HG03442 (cell line): ENCODE data around the gene MED20.
"Not testable (repeated sequence)": the region's sequence is repeated elsewhere in the genome, so short reads cannot be mapped to it uniquely, and the experiment has no call there.

Source experiments
- ATAC-seq: cut with Tn5 transposase; IDR thresholded peaks from one replicate; pipeline ENCODE4 v1.9.1; 2021; ENCODE audit warnings: mild to moderate bottlenecking, moderate library complexity; ENCODE audit not compliant: unreplicated experiment

The MED20 gene

DNA sequence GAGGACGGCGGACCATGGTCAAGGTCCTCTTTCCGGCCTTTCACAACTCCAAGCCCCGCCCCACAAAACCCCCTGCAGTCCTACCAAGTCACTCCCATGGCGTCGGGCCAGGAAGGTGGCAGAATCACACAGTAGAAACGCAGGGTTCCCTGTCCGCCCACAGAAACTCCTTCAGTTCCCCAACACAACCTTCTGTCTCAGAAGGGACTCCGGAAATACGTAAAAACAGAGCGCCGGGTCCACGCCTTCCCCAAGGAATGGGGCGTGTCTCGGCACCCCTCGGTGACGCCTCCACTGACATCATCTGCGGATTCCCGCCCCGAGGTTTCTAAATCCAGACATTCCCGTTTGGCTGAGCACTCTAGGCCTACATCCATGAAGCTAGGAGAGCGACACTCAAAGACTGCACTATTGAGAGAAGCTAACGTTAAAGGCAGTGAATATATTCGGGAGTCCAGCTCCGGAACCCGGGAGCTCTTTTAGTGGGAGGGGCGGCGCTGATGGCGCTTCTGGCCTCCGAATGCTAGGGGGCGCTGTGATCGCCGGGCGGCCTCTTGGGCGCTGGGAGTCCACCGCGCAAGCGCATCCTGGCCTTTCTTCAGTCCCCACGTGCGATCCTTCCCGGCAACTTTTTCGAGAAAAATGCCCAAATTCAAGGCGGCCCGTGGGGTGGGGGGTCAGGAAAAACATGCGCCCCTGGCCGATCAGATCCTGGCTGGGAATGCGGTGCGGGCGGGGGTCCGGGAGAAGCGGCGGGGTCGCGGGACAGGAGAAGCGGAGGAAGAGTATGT, at the start of gene MED20, which contains the start of gene BYSL:
Gene MED20, minus strand, starts transcription at position 219 of the 791 bp plus-strand sequence. Its CDS starts 121 bp downstream, at position 98.
Gene BYSL, plus strand, starts transcription at position 579 of the 791 bp plus-strand sequence. Its CDS starts 64 bp downstream, at position 643.
- ATAC-seq: peak; percentile 87

GRCh38 chr6:41970436-41970846, 49.5 kb upstream of the MED20 start:
- no peak for ATAC-seq

DNA sequence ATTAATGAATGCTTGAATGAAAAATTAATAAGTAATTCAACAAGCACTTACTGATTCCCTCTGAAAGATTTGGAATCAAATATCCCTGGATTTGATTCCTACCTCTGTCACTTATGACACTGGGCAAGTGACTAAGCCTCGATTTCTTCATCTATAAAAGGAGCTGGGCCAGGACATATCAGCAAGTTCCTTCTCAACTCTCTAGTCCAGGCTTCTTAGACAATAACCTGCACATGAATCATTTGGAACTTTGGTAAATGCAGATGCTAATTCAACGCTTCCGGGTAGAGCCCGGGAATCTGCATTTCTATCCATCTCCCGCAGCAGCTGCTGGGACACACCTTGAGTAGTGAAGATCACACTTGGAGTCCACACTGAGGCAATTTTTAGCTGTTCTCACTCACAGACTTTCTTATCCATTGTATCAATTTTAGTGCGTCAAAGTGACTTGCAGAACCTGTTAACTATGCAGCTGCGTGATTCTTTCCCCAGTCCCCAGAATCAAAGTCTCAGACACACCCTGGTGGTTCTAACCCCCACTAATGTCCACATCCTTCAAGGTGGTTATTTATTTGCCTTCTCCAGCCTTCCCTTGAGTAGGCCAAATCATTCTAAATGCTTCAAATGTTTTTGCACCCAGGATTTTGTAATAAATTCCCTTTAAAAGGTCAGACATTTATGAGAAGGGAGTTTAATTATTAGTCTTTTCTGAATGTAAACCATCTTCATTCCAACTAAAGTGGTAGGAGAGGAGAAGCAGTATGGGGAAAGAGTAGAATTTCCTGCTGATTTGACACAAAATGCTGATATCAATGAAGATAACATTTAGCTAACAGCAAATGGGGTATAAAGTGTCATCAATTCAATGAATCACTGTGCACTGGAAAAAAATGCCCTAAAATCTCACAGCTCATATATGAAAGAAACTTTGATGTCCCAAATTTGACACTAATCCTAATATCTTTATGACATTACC, 46.7 kb upstream of the MED20 start:
- ATAC-seq: no peak

DNA sequence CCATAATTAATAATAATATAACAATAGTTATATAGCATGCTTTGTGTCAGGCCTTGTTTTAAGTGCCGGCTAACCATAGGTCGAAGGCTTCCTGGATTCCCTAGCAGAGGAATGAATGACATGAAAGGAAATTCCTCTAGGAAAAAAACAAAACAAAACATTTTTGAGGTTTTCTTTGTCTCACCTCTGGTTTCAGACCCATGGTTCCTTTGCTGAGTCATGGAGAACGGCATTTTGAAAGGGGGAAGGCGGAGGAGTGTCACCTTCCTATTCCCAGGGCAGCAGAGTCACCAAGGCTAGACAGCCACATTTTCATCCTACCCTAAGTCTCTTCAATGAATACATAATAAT, 46.0 kb upstream of the MED20 start:
- ATAC-seq: no peak

DNA sequence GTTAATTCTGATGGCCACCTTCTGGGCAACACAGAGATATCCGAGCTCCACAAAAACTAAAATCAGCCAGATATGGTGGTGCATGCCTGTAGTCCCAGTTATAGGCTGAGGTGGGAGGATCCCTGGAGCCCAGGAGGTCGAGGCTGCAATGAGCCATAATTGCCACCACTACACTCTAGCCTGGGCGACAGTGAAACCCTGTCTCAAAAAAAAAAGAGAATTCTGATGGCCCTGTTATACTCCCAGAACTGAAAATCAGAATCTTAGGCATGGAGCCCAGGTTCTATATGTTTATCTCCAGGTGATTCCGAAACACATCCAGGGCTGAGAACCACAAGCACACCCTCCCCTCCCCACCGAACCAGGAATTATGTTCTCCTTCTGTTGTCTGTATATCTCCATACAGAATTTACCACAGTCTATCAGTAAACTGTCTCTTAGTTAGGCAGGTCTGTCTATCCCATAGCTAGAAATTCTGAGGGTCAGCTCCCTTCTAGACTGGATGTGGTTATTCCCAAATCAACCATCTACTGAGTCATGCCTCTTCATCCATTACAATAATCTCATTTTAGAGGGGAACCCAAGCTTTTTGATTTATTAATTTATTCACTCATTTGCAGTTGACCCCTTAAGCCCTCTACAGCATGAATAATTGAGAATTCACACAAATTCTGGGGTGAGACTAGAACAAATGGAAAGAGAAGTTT, 45.4 kb upstream of the MED20 start:
- no peak for ATAC-seq

GRCh38 chr6:41965429-41966213, 44.7 kb upstream of the MED20 start:
- no peak for ATAC-seq

DNA sequence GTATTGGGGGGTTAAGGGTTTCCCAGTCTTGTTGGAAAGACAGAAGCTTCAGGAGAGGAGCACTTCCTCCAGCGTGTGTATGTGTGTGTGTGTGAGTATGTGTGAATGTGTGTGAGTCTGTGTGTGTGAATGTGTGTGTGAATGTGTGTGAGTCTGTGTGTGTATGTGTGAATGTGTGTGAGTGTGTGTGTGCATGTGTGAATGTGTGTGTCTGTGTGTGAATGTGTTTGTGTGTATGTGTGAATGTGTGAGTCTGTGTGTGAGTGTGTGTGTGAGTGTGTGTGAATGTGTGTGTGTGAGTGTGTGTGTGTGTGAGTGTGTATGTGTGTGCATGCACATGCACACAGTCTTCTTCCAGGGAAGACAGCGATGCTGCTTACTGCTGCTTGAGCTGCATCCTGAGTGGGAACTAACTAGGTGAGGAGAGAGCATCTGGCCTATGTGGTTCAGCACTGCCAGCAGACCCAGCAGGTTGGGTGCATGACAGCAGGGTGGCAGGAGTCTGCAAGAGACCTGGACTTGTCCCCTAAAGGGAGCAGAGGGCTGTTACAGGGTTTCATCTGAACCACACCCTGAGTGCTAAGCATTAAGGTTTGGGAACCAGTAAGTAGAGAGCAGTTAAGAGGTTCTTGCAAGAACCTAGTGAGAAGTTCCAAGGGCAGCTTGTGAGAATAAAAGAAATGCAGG, 43.4 kb upstream of the MED20 start:
- ATAC-seq: no peak

GRCh38 chr6:41963371-41963770, 42.4 kb upstream of the MED20 start:
- ATAC-seq: no peak

- ATAC-seq: no peak
Measured at GRCh38 chr6:41960028-41960427, 39.1 kb upstream of the MED20 start.

DNA sequence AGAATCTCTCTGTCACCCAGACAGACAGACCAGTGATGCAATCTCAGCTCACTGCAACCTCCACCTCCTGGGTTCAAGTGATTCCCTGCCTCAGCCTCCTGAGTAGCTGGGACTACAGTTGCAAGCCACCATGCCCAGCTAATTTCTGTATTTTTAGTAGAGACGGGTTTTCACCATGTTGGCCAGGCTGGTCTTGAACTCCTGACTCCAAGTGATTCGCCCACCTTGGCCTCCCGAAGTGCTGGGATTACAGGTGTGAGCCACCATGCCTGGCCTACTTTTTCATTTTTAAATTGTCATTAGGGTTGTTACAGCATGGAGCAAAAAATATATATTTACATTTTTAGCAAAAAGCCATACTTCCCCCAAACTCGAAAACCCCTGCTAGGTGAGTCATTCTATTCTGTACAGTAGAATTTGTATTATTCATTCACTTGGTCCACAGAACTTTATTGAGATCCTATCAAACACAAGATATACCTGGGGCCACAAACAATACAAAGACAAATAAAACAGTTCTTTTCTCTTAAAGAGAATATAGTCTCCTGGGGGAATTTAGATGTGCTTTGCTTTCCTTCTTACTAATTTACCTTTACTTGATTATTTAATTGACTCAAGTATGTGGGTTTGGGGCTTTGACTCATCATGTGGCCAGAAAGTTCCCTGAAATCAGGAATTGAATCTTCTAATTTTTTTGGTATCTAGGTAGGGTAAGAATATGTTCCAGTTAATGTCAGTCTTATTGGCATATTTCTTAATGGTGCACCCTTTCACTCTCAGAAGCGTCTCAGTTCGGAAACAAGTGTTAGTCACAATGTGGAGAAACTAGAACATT, 37.3 kb upstream of the MED20 start:
- ATAC-seq: no peak

DNA sequence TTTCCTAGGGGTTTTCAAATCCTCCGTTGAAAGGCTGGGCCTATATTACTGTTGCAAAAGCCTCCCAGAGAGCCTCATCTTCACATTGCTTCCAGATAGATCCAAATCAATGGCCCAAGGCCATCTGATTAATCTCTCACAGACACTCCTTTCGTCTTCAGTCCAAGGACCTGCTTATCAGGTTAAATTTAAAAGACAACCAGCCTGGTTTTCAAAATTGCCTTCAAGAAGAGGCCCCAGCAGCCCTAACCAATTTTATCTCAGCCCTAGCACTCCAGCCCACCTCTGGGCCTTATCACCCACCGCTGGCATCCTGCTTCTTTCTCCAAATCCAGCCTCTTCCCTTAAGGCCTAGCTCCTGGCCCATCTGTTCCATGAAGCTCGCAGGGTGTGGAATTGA, 36.2 kb upstream of the MED20 start:
- ATAC-seq: no peak

DNA sequence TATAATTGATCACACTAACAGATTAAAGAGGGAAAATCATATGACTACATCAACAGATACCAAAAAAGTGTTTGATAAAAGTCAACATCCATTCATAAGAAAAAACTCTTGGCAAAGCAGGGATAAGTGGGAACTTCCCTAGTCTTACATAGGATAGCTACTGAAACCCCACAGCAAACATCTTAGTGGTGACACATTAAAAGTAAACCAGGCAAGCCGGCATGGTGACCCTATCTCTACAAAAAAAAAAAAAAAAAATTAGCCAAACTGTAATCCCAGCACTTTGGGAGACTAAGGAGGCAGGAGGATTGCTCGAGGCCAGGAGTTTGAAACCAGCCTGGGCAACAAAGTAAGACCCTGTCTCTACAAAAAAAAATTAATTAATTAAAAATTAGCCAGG, 34.5 kb upstream of the MED20 start:
- ATAC-seq: no peak

- no peak for ATAC-seq
Measured at GRCh38 chr6:41954668-41955067, 33.7 kb upstream of the MED20 start.

DNA sequence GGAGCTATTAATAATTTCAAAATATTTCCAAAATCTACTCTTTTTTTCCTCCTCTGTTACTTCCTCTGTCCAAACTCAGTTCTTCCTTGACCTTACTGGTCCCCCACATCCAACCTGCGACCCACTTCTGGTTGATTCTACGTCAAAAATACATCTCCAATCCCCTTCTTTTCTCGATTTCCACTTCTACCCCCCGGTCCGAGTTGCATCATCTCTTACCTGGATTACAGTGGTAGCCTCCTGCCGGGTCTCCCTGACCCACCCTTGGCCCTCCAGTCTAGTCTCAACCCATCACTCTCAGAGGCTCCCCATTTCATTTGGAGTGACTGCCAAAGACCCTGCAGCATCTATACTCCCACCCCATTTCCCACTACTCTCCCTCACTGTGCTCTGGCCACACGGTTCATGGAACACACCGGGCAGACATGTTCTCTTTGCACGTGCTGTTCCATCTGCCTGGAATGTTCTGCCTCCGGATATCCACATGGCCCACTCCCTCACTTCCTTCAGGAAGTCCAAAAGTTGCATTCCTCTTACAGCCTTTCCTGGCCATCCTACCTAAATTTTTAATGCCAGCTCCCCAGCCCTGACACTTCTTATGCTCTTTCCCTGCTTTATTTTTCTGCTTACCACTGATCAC, 26.8 kb upstream of the MED20 start:
- ATAC-seq: no peak

- ATAC-seq: no peak
Measured at GRCh38 chr6:41943456-41943855, 22.5 kb upstream of the MED20 start.

GRCh38 chr6:41942882-41943281, 21.9 kb upstream of the MED20 start:
- not testable (repeated sequence) for ATAC-seq

GRCh38 chr6:41942067-41942851, 21.3 kb upstream of the MED20 start:
- ATAC-seq: no peak
